Measurements from ENCODE around the gene SLC25A53.
"Not testable (repeated sequence)": the region's sequence is repeated elsewhere in the genome, so short reads cannot be mapped to it uniquely, and the experiment has no call there.

The SLC25A53 gene

DNA sequence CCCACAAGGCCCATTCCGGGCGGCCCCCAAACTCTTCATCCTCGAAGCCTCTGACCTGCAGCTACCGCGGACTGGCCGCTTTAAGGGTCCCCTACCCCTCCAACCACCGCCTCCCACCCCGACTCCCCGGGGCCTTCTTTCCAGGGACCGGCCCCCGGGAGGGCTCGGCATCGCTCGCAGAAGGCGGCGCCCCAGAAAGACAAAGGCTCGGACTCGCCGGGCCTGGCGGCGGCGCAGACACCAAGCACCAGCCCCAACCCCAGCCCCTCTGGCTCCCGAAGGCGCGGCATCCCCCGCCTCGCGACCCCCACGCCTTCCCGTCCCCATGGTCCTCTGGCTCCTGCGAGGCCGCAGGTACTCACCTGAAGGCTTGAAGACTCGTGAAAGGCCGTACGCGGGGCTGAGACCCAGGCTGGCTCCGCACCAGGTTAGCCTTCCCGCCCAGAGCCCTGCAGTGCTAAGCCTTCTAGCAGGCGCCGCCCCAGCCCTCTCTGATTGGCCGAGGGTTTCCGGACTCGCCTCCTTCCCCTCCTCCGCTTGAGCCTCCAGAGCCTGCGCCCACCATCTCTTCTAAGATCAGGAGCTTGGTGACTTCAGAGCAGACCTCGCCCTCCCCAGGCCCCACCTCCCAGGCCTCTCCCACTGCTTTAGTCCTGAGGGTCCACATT lies 80.9 kb downstream of the SLC25A53 start, which contains the start of gene TMSB15C:
TMSB15C (minus strand) TSS at position 459 of the 668 bp plus-strand sequence.
- not testable (repeated sequence) for DNase-seq (ENCODE audit: low read depth in 2 of 2)

DNA sequence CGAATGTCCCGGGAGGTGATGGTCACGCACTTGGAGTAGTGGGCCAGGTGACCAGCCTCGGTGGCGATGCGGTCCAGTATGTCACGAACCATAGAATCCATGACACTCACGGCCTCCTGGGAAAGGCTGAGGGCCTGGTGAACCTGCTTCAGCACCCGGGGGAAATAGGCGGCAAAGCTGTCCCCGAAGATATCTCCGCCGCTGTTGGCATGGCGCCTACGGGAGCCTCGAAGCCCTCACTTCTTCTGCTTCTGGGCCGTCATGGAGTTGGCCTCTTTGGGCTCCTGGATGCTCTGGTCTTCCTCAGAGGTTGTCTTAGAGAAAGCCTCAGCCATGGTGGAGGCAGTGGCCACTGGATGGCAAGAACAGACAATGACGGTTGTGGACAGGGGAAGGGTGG lies 94.2 kb downstream of the SLC25A53 start:
- not testable (repeated sequence) for DNase-seq (ENCODE audit: low read depth in 2 of 2)

DNA sequence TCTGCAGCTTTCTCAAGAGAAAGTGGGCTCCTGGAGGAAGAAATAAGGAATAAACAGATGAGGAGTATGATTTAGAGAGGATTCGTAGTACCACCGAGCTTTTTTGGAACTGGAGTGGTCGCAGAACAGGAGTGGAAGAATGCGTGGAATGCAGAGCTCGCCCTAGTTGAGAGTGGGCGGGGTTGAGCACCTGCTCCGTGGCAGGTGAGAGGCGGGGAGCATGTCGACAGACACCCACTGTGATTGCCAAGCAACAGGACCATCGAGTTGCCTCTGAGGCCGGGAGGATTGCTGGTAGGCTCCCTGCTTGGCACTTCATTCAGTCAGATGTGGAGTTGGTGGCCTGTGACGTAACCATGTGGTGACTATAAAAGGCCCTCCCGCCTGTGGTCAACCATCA lies 101.9 kb downstream of the SLC25A53 start:
- not testable (repeated sequence) for DNase-seq (ENCODE audit: low read depth in 2 of 2)
